GM21381 (cell line): ENCODE measurements around the gene JADE1.

ENCODE experiments used
- ATAC-seq: cut with Tn5 transposase; IDR thresholded peaks from one replicate; pipeline ENCODE4 v1.9.1; 2021; ENCODE audit warnings: mild to moderate bottlenecking, moderate library complexity; ENCODE audit not compliant: unreplicated experiment

JADE1 gene

DNA sequence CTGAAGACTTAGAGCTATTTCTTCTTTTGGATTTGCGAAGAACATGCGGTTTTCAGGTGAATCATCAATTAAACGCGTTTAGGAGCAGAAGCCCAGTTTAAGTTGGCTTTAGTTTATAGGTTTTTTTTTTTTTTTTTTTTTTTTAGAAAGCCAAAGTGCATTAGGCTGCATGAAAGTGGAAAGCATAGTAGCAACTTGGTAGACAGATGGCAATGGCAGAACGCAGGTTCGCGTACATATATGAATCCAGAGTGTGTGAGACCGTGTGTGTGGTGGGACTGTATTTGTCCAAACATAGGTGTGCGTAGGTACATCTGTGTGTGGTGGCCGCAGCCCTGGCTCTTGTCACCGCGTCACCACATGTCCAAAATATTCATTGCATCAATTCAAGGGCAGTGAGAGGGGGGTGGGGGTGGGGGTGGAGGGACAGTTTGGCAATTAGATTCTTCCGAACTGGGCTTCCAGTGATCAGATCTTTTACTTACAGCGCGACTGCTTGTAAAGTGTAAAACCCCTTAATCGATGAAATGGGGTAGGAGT, 901 bp downstream of the JADE1 start:
- ATAC-seq: no peak

GRCh38 chr4:128810871-128811570, 1.5 kb downstream of the JADE1 start:
- ATAC-seq: peak; percentile 47

GRCh38 chr4:128811571-128812441, 2.3 kb downstream of the JADE1 start:
- peak; percentile 44 for ATAC-seq

DNA sequence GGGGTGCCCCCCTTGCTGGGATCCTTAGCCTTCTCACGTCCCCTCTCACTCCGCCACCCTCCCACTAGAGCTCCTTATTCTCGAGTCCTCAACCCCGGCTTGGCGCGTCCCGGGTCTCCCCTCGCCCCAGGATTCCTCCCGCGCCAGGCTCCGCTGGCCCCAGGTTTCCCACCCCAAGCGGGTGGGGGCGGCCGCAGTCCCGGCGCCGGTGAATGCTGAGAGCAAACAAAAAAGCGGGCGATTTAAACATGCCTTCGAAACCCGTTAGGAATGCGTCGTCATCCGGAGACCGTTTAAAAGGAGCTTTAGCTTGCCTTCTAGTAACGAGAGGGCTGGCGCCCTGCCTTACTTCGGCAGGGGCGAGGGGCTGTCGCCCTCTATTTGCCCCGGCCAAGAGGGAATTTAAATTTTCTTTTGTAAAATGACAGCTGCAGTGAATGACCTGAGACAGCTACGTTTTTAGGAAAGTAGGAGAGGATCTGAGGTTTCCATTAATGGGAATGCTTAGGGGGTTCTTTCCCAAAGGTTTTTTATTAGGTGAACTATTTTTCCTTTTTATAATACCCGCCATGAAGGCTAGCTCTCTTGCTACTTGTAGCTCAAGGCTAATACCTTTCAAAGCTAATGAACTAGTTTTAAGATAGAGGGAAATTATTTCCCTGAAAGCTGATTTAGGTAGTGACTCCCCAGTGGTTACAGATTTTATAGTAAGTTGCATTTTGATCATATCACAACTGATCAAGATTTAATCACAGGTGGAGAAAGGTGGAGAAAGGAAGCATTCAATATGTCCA, 3.1 kb downstream of the JADE1 start:
- ATAC-seq: peak; percentile 0

GRCh38 chr4:128813965-128814364, 4.5 kb downstream of the JADE1 start:
- ATAC-seq: no peak

DNA sequence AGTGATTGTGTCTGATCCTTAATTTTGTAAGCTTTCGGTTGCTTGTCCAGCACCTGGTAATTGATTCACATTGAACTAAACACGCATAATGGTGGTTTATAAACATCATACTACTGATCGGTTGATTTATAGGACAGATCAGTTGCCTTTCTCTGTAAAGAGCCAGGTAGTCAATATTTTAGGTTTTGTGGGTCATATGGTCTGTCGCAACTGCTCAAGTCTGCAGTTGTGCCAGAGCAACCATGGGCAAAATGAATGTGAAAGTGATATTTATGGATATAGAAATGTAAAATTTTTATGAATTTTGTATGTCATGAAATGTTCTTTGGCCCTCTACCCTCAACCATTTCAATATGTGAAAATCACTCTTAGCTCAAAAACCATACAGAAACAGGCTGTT, 8.9 kb downstream of the JADE1 start:
- ATAC-seq: no peak

GRCh38 chr4:128819082-128819742, 9.7 kb downstream of the JADE1 start:
- ATAC-seq: no peak

DNA sequence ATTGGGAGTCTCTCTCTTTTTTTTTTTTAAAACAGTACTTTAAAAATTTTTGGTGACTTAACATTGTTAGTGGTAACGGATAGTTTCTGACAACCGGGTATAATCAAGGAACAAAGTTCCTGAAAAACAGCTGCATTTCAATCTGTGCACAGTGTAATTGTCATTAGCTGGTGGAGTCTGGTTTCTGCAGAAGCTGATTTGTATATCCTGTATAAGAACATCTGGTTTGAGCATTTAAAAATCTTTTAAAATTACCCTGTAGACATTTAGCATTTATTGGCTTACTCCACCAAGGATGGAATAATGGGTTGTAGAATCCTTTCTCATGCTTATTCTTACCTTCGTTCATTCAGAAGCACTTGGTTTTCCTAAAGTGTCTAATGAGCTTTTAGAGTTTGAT, 11.2 kb downstream of the JADE1 start:
- no peak for ATAC-seq

DNA sequence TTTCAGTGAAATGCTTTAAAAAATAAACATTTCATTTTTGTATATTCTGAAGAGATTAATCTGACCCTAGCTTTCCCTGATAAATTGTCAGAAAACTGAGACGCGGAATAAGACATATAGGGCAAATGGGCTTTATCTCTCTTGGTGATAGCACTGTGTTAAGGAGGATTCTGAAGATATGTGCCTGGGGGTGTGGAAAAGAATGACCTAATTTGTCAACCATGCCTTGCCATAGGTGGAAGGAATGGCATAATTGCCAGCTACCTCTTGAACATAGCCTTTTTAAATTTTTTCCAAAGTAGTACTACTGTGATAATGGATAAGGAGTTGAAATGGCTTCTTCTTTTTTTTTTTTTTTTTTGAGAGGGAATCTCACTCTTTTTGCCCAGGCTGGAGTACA, 11.7 kb downstream of the JADE1 start:
- ATAC-seq: no peak

GRCh38 chr4:128823025-128823661, 13.6 kb downstream of the JADE1 start:
- no peak for ATAC-seq

GRCh38 chr4:128825226-128825625, 15.7 kb downstream of the JADE1 start:
- ATAC-seq: no peak

DNA sequence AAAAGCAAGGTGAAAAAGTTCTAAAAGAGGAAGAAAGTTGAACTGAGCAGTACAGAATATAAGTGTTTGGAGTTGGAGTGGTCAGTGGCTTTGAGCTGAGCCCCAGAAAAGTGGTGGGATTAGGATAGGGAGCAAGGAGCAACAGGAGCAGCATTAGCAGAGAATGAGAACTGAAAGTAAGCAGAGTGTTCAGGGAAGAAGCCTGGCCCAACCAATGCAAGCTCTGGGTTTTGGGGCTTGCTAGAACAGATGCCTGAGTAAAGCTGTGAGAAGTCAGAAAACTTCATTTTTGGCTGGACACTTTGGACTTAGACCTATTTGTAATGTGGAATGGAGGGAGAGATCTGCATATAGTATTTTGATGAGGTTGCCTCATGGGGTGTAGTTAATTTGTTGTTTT, 17.8 kb downstream of the JADE1 start:
- ATAC-seq: peak; percentile 32

DNA sequence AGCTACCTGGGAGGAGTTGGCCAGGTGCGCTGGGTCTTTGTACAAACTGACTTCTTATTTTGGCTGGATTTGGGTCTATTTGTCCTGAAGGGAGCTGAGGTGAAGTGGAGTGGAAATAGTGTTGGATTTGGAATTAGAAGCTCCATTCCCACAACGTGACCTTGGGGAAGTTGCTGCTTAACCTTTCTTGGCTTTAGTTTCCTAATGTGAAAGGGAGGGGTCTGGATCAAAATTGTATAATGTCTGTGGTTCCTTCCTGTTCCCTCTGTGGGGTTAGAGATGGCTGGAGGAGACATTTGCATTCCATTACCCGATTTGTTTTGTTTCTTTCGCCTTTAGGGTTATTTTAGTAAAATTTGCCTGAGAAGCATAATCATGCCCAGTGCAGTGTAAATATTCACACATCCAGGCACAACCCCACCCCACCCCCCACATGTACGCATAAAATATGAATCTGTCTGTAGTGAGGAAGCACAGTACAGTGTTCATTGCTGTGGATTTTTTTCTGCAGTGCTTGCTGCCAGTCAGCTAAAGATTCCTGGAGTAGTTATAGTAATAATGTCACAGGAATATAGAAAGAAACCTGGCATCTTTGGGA, 21.5 kb downstream of the JADE1 start:
- no peak for ATAC-seq

- peak; percentile 58 for ATAC-seq
Observed at GRCh38 chr4:128831531-128832242, 22.2 kb downstream of the JADE1 start.

GRCh38 chr4:128832243-128832625, 22.7 kb downstream of the JADE1 start:
- peak; percentile 21 for ATAC-seq

GRCh38 chr4:128835498-128836222, 26.2 kb downstream of the JADE1 start:
- ATAC-seq: no peak

GRCh38 chr4:128837198-128837597, 27.7 kb downstream of the JADE1 start:
- ATAC-seq: peak; percentile 11

DNA sequence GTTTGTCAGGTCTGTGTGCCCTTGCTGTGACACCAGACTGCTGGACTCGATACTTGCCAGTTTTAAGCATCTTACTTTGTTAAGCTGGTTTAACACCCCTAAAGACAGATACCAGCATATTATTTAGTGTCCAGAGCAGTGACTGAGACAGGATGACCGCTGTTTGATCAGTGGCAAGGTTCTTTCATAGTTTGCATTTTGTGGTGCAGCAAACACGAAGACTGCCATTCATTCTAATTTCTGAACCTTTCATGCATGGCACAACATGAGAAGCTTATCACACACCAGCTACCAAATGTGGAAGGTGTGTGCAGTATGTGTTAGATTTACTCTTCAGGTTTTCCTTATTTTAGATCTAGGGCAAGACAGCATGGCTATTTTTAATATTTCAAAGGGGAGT, 28.2 kb downstream of the JADE1 start:
- ATAC-seq: peak; percentile 54
